PC-3 (cell line): ENCODE results near the gene CHAC1. TPM values are rescaled to one million over a fixed set of nuclear protein-coding genes. Genes with fewer than 3 reads are reported as not detected.

ENCODE experiments used
- ATAC-seq: fragments of 200-7000 bp; cut with Tn5 transposase; 2 replicates; pipeline ENCODE4 v1.9.1; 2020; ENCODE audit warnings: mild to moderate bottlenecking, moderate library complexity
- BruUV-seq: library from RNA; stranded (reverse); fragments of 400-500 nt; replicated peaks from 2 replicates; lab custom pipeline; 2021; lab: Mats Ljungman, UMichigan
- CTCF ChIA-PET: fragments of 300-600 bp; sonication (Branson Sonifier 250); formaldehyde crosslinking; loops from one replicate; lab custom pipeline; 2022; ENCODE audit warnings: antibody characterized with exemption; lab: Charles Lee
- POLR2A ChIA-PET: fragments of 300-600 bp; sonication (Branson Sonifier 250); formaldehyde crosslinking; loops from one replicate; lab custom pipeline; 2022; ENCODE audit warnings: antibody characterized with exemption; ENCODE audit not compliant: unreplicated experiment; lab: Charles Lee
- DNase-seq: peaks from one replicate; pipeline ENCODE4 v3.0.0-alpha.2; 2015
- H2AFZ ChIP-seq: fragments of 300-600 bp; sonication (generic); 2 replicates; pipeline ENCODE4 v1.6.0; 2016; ENCODE audit warnings: antibody characterized with exemption, low read length
- H3F3A ChIP-seq: fragments of 300-600 bp; sonication (generic); one replicate; pipeline ENCODE4 v1.6.0; 2017; ENCODE audit warnings: antibody characterized with exemption, low read length, control low read depth, mild to moderate bottlenecking; ENCODE audit not compliant: unreplicated experiment
- H3K27ac ChIP-seq: fragments of 300-600 bp; sonication (generic); 2 replicates; pipeline ENCODE4 v1.5.1; 2016; ENCODE audit warnings: mild to moderate bottlenecking, low read length
- H3K27me3 ChIP-seq: fragments of 300-600 bp; sonication (generic); 2 replicates; pipeline ENCODE4 v1.6.1; 2016; ENCODE audit warnings: low read length, mixed read lengths
- H3K36me3 ChIP-seq: fragments of 300-600 bp; sonication (generic); 2 replicates; pipeline ENCODE4 v1.6.1; 2016; ENCODE audit warnings: low read depth, mixed run types, low read length, mixed read lengths
- H3K4me1 ChIP-seq: fragments of 300-600 bp; sonication (generic); 2 replicates; pipeline ENCODE4 v1.5.1; 2016; ENCODE audit warnings: low read length; ENCODE audit not compliant: insufficient read depth
- H3K4me2 ChIP-seq: fragments of 300-600 bp; sonication (generic); 2 replicates; pipeline ENCODE4 v1.6.0; 2016; ENCODE audit warnings: low read length
- H3K4me3 ChIP-seq: fragments of 300-600 bp; sonication (generic); 2 replicates; pipeline ENCODE4 v1.5.1; 2016; ENCODE audit warnings: mild to moderate bottlenecking, low read length, mixed read lengths
- H3K79me2 ChIP-seq: fragments of 300-600 bp; sonication (generic); 2 replicates; pipeline ENCODE4 v1.6.1; 2017; ENCODE audit warnings: low read length, mixed read lengths
- H3K9ac ChIP-seq: fragments of 300-600 bp; sonication (generic); 2 replicates; pipeline ENCODE4 v1.6.0; 2016; ENCODE audit warnings: mild to moderate bottlenecking, low read length
- H3K9me2 ChIP-seq: fragments of 300-600 bp; sonication (generic); replicated peaks from 2 replicates; pipeline ENCODE4 v1.6.1; 2016; ENCODE audit warnings: mixed run types, low read length, mixed read lengths
- H3K9me3 ChIP-seq: fragments of 300-600 bp; sonication (generic); 2 replicates; pipeline ENCODE4 v1.6.1; 2016; ENCODE audit warnings: low read length, mixed read lengths
- H4K20me1 ChIP-seq: fragments of 300-600 bp; sonication (generic); 2 replicates; pipeline ENCODE4 v1.6.1; 2016; ENCODE audit warnings: low read length, mixed read lengths
- CTCF ChIP-seq: fragments of 300-600 bp; sonication (generic); conservative IDR thresholded peaks from 2 replicates; pipeline ENCODE4 v1.5.1; 2017; ENCODE audit warnings: antibody characterized with exemption, low read depth, mild to moderate bottlenecking, low read length
- EZH2 ChIP-seq: fragments of 300-600 bp; sonication (generic); IDR thresholded peaks from one replicate; pipeline ENCODE4 v1.6.1; 2017; ENCODE audit warnings: antibody characterized with exemption, mild to moderate bottlenecking, low read length; ENCODE audit not compliant: unreplicated experiment
- EZH2phosphoT487 ChIP-seq: fragments of 300-600 bp; sonication (generic); IDR thresholded peaks from 2 replicates; pipeline ENCODE4 v1.6.1; 2018; ENCODE audit warnings: mild to moderate bottlenecking, antibody characterized with exemption, low read length, borderline replicate concordance
- intact Hi-C: fragments of 100-400 bp; cut with micrococcal nuclease; formaldehyde crosslinking; loops from 2 replicates; pipeline ENCODE4 v1.9.0; 2023
- total RNA-seq: library from RNA; depleted of rRNA; stranded (reverse); fragments of >200 nt; gene quantifications from 2 replicates; pipeline ENCODE4 v1.2.3, GENCODE V29; 2014

The CHAC1 gene
- total RNA-seq, 1 experiment from 2014 or later: 13.3 TPM

DNA sequence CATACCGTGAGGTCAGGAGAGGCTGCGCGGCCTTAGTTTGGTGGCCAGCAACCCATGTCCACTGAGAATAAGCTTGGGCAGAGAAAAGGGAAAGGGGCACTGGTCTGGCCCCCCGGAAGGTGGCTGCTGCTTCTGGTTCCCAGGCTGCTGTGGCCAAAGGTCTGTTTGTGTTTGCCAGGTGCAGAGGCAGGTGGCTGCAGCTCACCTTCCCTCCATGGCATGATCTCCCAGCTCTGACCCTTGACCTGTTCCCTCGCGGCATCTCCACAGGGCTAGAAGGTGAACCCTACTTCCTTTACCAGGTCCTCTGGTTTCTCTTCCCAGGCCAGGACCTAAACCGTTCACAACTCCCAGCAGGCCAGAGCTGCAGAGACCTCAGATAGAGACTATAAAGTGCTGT lies 45.2 kb upstream of the CHAC1 start:
- Histone ChIP-seq H3K27me3 (no peaks in the 10 kb centered on the region), H3K4me3 (no peak overlapping the region), H3K36me3 (peaks cover 2% of the 10 kb centered on the region; the same call in 1 of the 2 replicates), H3K27ac (no peak overlapping the region), H3F3A (peaks cover 6% of the 10 kb centered on the region), H3K4me2 (no peak overlapping the region), H3K79me2 (no peaks in the 10 kb centered on the region), H3K9me2 (no peaks in the 10 kb centered on the region), H3K9ac (no peak overlapping the region), H2AFZ (no peak overlapping the region), H4K20me1 (peaks cover 5% of the 10 kb centered on the region; the same call in 1 of the 2 replicates), H3K4me1 (peaks cover 29% of the 10 kb centered on the region), H3K9me3 (no peaks in the 10 kb centered on the region)
- ChIA-PET CTCF (no interaction called here), POLR2A (no interaction called here)
- BruUV-seq: no TSS peak
- ATAC-seq (no peak), DNase-seq (no peak)
- no peak for TF ChIP-seq EZH2phosphoT487
- no peak for TF ChIP-seq CTCF
- TF ChIP-seq EZH2: no peak
- intact Hi-C loops: loop anchor here (5.0 to 10.0 kb wide), 3 partner anchors 34 to 207 kb away; partner anchors contain the start of gene INO80

DNA sequence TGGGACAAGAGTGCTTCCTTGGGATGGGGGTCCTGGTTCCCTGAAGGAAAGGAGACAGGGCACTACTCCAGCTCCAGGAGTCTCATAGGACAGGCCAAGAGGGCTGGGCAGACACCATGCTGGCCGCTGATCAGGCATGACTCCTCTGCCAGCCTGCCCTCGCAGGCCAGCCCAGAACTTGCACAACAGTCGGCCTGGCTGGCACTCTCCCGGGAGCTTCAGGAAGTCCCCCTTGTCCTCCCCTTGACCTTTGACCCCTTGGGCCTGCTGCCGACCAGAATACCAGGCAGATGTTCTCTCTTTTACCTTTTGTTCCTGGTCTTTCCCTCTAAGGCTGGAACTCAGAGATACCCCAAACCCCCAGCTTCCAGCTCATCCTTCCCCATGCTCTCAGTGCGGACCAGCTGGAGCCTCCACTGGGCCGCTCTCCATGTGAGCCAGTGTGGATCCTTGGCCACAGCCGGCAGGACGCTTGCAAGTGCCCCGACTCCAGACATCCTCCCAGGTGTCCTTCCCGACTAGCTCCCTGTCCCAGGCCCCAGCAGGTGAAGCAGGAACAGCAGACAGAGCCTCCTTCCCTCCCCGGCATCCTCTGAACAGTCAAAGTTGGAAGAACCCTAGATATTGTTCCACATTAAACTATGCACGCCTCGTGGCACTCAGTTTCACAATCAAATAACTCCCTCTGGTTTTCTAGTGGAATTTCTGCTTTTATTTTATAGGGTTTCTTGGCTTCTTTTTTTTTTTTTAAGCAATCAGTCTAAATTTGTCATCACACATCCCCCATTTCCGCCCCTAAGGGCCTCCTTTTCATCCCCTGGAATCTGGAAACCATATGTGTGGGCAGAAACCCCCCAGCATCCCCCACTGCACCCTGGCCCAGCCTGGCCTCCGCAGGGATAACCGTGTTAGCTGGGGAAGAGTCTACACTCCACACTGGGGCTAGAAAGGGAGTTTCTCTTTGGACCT lies 43.3 kb upstream of the CHAC1 start:
- H3K4me1 ChIP-seq: peaks cover 23% of the 10 kb centered on the region
- POLR2A ChIA-PET: no interaction called here
- H3K9me3 ChIP-seq: no peaks in the 10 kb centered on the region
- no peaks in the 10 kb centered on the region for H3K27me3 ChIP-seq
- no peaks in the 10 kb centered on the region; the same call in 1 of the 2 replicates for H3K36me3 ChIP-seq
- CTCF ChIA-PET: no interaction called here
- H4K20me1 ChIP-seq: no peaks in the 10 kb centered on the region
- ATAC-seq (no peak), DNase-seq (no peak)
- TF ChIP-seq CTCF (no peak), EZH2phosphoT487 (no peak), EZH2 (no peak)
- H3K4me3 ChIP-seq: no peak overlapping the region
- no peak overlapping the region for H3K4me2 ChIP-seq
- no peaks in the 10 kb centered on the region for H3K9me2 ChIP-seq
- no peak overlapping the region for H2AFZ ChIP-seq
- H3K27ac ChIP-seq: no peak overlapping the region
- peaks cover 6% of the 10 kb centered on the region for H3F3A ChIP-seq
- H3K9ac ChIP-seq: no peak overlapping the region
- H3K79me2 ChIP-seq: no peaks in the 10 kb centered on the region
- BruUV-seq: no TSS peak
- intact Hi-C loops: loop anchor here (5.0 to 10.0 kb wide), 3 partner anchors 32 to 205 kb away; partner anchors contain the start of gene INO80

DNA sequence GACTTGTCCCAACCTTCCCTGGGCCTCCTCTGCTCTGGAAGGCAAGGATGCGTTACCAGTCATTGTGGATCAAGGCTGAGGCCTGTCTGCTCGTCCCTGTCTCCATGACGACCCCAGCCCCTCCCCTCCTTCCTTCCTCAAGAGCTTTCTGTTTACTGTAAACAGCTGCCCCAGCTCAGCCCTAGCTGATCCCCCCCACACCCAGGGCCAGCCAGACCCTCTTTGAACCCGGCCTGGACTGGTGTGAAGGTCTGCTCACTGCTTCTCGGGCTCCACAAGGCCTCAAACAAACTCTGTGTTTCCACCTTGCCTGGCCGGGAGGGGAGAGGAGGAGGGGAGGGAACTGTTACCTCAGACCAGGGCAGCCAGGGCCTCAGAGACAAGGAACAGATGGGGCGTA lies 42.1 kb upstream of the CHAC1 start:
- Histone ChIP-seq H3K27ac (no peak overlapping the region), H3K9me2 (no peaks in the 10 kb centered on the region), H3K4me2 (no peak overlapping the region), H2AFZ (no peak overlapping the region), H3K79me2 (no peaks in the 10 kb centered on the region), H3F3A (no peaks in the 10 kb centered on the region), H4K20me1 (no peaks in the 10 kb centered on the region), H3K4me3 (no peak overlapping the region), H3K36me3 (no peaks in the 10 kb centered on the region), H3K4me1 (peaks cover 22% of the 10 kb centered on the region), H3K9ac (no peak overlapping the region), H3K9me3 (no peaks in the 10 kb centered on the region), H3K27me3 (no peaks in the 10 kb centered on the region)
- intact Hi-C loops: no loop called here
- no peak for DNase-seq
- no peak for ATAC-seq
- no peak for TF ChIP-seq EZH2phosphoT487
- no peak for TF ChIP-seq CTCF
- TF ChIP-seq EZH2: no peak
- POLR2A ChIA-PET: no interaction called here
- BruUV-seq: no TSS peak
- CTCF ChIA-PET: no interaction called here
